Left cardiac atrium (tissue), 2 donors: ENCODE measurements around the gene CCDC74A. TPM values are rescaled to one million over a fixed set of nuclear protein-coding genes. Genes with fewer than 3 reads are reported as not detected.

Experiments used
- microRNA-seq, 2 donors: library from miRNA; unstranded; fragments of <30 nt; microRNA quantifications; one replicate each; pipeline ENCODE4 v1.2.0, GENCODE V29; 2020
- total RNA-seq, 2 donors: library from RNA; stranded (reverse); fragmentation: NEBNext Ultra II Directional; extraction: Animal tissue kit (Norgen Biotek cat#: 25700); gene quantifications; one replicate each; pipeline ENCODE4 v1.2.1, GENCODE V29; 2021
- donor health status: DM: no; HTN: yes; CAD: no; lungs with severe emphysema.
- donor health status: DM: yes; HTN: yes; CAD: no.

The CCDC74A gene
- total RNA-seq, 2 donors from 2014 or later, result 0.71 to 0.94 TPM

Small RNAs within 50 kb of the gene (microRNA-seq; reads per million reads assigned to microRNA genes)
- 0 reads per million in 2 donors for gene MIR4784

Other genes with a start within 250 kb of the CCDC74A start
- under 1 TPM; 0.09 to 0.13 TPM for gene RAB6D, start 163.7 kb upstream of the CCDC74A start, total RNA-seq
- gene TUBA3D, start 51.8 kb upstream of the CCDC74A start, total RNA-seq, result 10 to 100 TPM in 1 of 2 donors, 1 to 10 TPM in 1; 8.5 to 11.0 TPM
- 100 to 1,000 TPM in 1 of 2 donors, 10 to 100 TPM in 1; 59.4 to 110 TPM for gene MZT2A, start 35.5 kb upstream of the CCDC74A start, total RNA-seq